ENCODE results near the gene GRK3.
"Not testable (repeated sequence)": the region's sequence is repeated elsewhere in the genome, so short reads cannot be mapped to it uniquely, and the experiment has no call there.

GRCh38 chr22:25552405-25552804 is 12.1 kb upstream of the GRK3 start:
- not testable (repeated sequence) for TF ChIP-seq CTCF, POLR2A (IDR thresholded peaks at IDR 0.05)

All from Peyer's patch (tissue), 4 donors.